NCI-H1694 (cell line): ENCODE measurements around the gene SPTBN1.

ENCODE experiments used
- DNase-seq: peaks from one replicate; lab custom pipeline; 2025; lab: John Stamatoyannopoulos, UW

Gene SPTBN1

DNA sequence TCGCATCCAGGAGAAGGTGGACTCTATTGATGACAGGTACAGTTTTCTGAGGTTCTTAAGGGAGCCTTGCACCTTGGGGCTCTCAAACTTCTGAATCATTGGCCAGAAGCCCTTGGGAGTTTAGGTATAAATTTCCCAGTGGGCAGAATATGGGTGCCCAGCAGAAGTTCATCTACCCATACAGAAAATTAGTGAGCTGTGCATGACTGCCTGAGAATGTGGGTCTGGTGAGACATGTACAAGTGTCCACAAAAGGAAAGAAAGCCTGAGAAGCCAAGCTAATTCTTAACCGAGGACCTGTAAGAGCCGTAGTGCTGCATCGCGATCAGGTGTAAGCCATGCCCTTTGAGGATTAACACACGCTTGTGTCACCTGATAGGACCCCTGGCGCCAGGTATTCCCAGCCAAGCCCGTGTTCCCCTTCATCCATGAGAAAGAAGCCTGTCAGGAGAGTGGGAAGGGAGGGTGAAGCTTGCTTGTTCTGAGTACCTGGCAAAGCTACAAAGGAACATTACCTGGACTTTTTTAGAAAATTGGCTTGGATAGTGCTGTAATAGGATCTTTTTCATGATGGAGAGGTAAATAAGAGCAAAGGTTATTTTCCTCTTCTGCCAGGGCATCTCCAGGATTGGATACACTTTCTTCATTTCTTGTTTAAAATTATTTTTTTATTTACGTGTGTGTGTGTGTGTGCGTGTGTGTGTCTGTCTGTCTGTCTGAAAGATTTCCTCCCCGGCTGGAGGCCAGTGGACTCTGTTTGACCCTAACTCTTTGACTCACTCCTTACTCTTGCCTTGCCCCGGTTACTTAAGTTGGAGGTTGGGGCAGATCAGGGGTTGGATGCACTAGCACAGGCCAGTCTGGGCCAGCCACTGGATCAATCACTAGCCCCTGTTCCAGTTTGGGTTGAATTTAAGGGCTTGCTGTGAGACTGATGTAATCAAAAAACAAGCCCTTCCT lies 176.9 kb downstream of the SPTBN1 start:
- no peak for DNase-seq

- DNase-seq, result no peak
These were observed 177.9 kb downstream of the SPTBN1 start for GRCh38 chr2:54634021-54634420.

DNA sequence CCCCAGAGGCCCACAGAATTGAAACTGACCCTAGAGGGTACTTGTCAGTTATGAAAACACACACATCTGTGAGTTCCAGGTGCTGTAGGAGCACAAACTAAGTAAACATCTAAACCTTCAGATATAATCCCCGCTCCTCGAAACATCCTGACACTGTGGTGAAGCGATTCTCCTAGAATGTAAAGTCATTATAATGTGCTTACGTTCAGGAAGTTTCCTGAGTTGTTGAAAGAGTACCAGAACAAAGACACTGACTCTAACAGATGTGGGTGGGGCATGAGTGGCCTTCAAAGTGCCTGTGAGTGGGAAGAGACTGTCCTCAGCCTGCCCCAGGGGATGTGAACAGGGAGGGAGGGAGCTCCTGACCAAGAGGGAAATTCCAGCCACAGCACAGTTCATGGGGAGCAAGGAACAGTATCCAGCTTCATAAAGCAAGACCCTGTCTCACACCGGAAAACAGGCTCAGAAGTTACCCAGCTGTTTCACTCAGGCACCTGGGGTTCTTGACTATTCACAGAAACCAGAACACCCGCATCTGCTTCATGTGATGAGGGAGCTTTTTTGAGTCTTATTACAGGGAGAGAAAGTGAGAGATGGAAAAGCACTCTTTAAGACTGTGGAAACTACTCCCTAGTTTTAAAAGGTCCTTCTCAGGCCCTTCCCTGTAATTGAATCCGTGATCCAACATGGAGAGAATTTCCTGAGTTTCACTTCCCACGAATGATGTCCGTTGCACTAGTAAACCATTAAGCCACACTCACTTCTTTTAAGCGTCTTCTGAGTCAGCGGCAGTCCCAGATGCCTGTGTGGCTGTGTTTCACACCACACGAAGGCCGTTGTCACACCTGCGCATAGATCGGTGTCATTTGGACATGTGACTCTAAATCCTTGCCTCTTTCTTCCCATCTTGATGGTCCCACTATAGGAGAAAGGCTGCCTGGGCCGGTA lies 178.7 kb downstream of the SPTBN1 start:
- DNase-seq, result no peak

GRCh38 chr2:54635554-54636152 lies 179.5 kb downstream of the SPTBN1 start:
- no peak for DNase-seq

DNA sequence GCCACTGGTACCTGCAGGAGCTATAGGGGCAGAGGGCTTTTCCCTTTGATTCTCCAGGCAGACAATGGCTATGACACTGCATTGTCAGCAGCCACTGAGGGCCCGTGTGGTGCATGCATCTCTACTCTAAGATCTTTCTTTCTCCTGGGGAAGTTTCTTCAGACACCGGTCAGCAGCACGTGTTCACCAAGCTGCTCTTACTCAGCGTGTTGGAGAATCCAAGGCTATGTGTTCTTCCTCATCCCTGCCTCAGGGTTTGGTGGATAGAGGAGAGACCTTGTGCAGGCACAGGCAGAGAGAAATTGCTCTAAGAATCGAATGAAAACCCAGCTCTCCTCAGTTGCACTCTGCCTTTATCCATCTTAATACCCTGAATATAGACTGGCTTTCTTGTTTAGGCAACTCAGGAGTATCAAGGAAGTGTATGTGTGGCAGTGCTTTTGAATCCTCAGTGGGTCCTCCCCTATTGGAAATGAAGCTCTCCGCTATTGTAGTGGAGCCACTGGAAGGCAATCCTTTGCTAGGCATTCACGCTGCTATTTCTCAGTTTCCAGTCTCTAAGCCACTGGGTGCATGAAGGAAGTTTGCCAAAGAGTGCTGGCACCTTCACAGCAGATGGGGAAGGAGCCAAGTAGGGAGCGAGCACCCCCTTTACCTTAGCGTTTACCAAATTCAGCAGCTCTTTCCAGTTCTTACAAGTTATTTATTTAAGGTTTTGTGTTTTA lies 180.4 kb downstream of the SPTBN1 start:
- DNase-seq, result no peak

DNA sequence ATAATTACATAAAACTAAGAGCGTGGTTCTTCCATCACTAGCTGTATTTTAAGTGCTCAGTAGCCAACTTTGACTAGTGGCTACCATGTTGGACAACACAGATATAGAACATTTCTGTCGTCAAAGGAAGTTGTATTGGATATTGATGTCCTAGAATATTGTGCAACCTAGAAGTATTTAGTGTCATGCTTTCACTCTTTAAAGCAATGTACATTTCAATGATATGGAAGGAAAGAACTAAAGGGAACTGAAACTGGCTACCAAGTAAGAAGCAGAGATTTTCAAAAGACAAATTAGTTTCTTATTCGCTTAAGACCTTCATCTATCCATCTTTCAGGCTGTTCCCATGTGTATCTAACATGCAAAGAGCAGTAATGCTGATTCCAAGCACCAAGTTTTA lies 182.0 kb downstream of the SPTBN1 start:
- no peak for DNase-seq

DNA sequence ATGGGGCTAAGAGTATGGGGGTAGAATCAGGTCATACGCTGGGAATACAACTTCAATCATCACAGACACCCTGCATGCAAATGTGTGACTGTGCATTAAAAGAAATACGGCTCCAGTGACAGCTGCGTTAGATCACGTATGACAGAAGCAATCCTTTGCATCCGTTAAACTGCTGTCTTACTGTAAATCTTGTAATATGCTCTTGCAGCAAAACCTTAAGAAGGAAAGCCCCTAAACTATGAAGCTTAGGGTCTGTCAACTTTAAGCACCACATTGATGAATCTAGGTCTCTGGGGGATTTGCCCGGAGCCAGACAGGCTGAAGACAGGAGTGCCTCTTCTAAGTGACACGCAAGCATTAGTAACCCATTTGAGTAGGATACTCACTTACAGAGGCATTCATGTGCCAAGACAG lies 182.7 kb downstream of the SPTBN1 start:
- no peak for DNase-seq

- DNase-seq, result no peak
These were observed 183.5 kb downstream of the SPTBN1 start for GRCh38 chr2:54639609-54640008.

GRCh38 chr2:54640834-54641540 lies 184.9 kb downstream of the SPTBN1 start:
- no peak for DNase-seq

- no peak for DNase-seq
These were observed 185.9 kb downstream of the SPTBN1 start for GRCh38 chr2:54641988-54642387.

- DNase-seq, result no peak
These were observed 186.7 kb downstream of the SPTBN1 start for GRCh38 chr2:54642677-54643430.

DNA sequence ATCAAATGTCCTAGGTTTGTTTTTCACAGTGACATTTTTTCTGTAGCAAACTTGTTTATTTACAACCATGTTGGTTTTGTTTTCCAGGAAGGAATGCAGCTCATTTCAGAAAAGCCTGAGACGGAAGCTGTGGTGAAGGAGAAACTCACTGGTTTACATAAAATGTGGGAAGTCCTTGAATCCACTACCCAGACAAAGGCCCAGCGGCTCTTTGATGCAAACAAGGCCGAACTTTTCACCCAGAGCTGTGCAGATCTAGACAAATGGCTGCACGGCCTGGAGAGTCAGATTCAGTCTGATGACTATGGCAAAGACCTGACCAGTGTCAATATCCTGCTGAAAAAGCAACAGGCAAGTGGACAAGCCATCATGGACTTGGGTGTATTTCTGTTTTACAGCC lies 188.1 kb downstream of the SPTBN1 start:
- DNase-seq, result no peak

GRCh38 chr2:54646170-54646927 lies 190.2 kb downstream of the SPTBN1 start:
- DNase-seq, result no peak

GRCh38 chr2:54648256-54648655 lies 192.1 kb downstream of the SPTBN1 start:
- no peak for DNase-seq

DNA sequence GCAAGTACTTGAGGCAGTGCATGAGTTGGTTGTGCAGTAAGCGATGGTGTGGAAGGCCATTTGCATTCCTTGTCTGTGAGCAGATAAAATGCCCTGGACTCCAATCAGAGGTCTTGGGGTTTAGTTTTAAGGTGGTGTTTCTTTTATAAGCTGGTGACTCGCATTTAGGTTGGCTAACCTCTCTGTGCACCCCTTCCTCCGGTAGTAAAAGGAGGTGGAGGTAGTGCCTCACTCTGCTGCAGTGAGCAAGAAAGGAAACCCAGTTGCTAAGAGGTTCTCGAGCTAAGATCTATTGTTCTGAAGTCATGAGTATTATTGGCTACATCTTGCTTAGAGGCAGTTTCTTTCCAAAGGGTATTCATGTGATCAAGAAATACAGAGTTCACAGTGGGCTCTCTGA lies 193.1 kb downstream of the SPTBN1 start:
- no peak for DNase-seq

- DNase-seq, result no peak
These were observed 193.5 kb downstream of the SPTBN1 start for GRCh38 chr2:54649633-54650032.

GRCh38 chr2:54650612-54651011 lies 194.5 kb downstream of the SPTBN1 start:
- DNase-seq, result no peak

- no peak for DNase-seq
These were observed 195.2 kb downstream of the SPTBN1 start for GRCh38 chr2:54651291-54651690.

DNA sequence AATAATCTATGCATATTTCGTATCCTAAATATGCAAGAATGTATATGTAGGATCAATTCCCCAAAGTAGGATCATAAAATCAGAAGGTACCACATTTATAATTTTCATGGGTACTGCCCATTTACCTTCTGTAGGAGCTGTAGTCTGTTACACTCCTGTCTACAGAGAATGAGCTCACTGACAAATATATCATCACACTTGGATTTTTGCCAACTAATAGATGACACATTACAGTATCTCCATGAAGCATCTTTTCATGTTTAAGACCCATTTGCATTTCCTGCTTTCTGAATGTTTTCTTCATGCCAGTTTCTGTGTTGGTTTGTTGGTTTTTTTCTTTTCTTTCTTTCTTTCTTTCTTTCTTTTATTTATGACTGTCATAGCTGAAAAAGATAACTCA lies 196.4 kb downstream of the SPTBN1 start:
- no peak for DNase-seq
